ENCODE data around the gene MAN1A2.

DNA sequence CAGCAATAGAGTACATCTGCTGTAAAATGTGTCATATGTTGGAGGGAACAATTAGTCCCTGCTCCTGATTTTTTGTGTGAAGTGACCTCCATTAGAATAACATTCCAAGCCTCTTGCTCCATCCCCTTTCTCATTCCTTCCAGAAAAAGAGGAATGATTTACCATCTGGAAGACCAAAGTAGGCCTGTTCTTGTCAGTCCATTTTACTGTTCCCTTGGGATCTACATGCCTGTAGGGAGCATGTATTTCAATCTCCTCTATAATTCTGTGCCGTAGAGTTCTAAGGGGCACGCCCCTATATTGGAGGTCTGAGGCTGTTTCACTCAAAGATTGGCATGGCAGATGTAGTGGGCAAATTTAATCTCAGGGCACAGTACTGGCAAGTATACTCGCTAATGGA lies 48.8 kb upstream of the MAN1A2 start:
- no peak for TF ChIP-seq POLR2A (IDR thresholded peaks at IDR 0.05)
- TF ChIP-seq POLR2AphosphoS5 (IDR thresholded peaks at IDR 0.05) = no peak

Data from prostate gland (tissue), 1 donor.